GM19035 (cell line): ENCODE measurements around the gene PTX3.

Experiments
- ATAC-seq: cut with Tn5 transposase; IDR thresholded peaks from one replicate; pipeline ENCODE4 v1.9.1; 2021; ENCODE audit not compliant: unreplicated experiment

Gene PTX3

GRCh38 chr3:157471064-157471463 is 34.4 kb downstream of the PTX3 start:
- ATAC-seq: no peak

DNA sequence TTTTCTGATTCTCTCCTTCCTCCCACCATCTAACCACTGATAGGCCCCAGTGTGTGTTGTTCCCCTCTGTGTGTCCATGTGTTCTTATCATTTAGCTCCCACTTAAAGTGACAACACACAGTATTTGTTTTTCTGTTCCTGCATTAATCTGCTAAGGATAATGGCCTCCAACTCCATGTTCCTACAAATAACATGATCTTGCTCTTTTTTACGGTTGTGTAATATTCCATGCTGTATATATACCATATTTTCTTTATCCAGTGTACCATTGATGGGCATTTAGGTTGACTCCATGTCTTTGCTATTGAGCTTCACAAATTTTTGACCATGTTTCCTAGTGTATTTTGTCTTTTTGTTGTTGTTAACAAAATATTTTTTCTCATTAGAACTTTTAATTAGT is 36.0 kb downstream of the PTX3 start:
- ATAC-seq: no peak

DNA sequence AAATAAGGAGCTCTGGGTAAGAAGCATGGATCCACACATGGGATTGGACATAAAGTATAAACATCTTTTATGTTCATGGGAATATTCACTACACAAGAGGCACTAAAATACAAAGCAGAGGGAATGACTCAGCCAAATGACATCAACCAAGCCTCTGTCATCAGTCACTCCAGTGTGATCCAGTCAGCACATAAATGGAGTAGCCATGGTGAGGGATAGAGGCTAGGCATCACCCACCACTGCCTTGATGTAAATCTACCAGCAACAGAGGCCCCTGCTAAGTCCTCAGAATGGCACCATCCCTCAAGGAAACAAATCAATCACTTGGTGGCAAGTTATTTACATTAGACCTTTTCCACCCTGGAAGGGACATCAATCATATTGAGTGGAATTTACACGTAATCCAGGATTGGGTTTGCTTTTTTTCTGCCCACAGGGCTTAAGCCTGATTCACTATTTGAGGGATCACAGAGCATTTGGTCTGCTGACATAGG is 39.3 kb downstream of the PTX3 start:
- no peak for ATAC-seq

GRCh38 chr3:157477441-157477840 is 40.8 kb downstream of the PTX3 start:
- ATAC-seq: no peak

- ATAC-seq: no peak
Observed at GRCh38 chr3:157479464-157480243, 43.0 kb downstream of the PTX3 start.

DNA sequence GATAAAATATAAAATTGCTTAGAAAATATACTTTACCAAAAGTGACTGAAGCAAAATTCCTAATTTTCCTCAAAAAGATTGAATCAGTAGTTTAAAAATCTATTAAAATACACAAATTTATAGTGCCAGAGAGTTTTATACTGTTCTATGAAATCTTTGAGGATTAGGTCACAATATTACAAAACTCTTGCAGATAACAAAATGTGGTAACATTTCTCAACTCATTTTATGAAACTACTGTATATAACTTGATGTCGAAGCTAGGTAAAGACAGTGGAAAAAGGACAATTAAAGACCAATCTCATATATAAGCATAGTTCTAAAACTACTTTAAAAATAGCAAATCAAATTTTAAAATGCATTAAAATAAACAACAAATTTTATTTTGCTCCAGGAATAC is 50.7 kb downstream of the PTX3 start:
- ATAC-seq: no peak

DNA sequence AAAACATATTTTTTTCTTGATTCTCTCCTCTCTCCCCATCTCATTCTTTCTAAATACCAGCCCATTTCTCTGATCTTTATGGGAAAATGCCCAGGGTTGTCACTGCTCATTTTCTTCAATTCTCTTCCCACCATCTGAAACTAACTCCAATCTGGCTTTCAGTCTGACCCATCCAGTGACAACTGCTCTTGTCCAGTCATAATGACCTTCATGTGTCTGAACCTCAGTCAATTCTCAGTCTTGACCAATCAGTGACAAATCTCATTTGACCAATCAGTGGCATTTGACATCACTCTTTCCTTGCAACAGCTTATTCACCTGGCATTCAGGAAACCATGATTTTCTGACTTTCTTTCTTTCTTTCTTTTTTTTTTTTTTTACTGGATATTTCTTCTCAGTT is 51.5 kb downstream of the PTX3 start:
- no peak for ATAC-seq

DNA sequence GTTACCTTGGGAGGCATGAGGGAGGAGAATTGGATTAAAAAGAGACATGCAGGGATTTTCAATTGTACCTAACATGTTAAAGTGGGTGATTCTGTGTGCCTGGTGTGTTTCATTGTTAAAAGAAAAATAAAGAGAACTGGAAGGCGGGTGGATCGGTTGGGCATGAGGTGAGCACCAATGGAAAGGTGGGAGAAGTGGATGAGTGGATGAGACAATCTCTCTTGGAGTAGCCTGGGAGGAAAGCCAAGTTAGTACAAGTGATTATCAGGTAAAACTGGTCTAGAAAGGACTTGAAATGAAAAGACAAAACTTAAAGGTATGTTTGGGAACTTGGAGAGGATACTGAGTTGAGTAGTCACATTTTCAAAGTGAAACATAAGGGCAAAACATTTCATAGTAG is 54.5 kb downstream of the PTX3 start:
- ATAC-seq: no peak
